CD4-positive, alpha-beta T cell treated with Interleukin-4 for 4 hours (primary cell): ENCODE data around the gene FARP1.
"Not testable (repeated sequence)": the region's sequence is repeated elsewhere in the genome, so short reads cannot be mapped to it uniquely, and the experiment has no call there.

Experiments
- DNase-seq: peaks from one replicate; pipeline ENCODE4 v3.0.0-alpha.2; 2020

The FARP1 gene

GRCh38 chr13:98406971-98407370 is 264.1 kb downstream of the FARP1 start:
- no peak for DNase-seq

- no peak for DNase-seq
Observed at GRCh38 chr13:98407575-98407974, 264.7 kb downstream of the FARP1 start.

DNA sequence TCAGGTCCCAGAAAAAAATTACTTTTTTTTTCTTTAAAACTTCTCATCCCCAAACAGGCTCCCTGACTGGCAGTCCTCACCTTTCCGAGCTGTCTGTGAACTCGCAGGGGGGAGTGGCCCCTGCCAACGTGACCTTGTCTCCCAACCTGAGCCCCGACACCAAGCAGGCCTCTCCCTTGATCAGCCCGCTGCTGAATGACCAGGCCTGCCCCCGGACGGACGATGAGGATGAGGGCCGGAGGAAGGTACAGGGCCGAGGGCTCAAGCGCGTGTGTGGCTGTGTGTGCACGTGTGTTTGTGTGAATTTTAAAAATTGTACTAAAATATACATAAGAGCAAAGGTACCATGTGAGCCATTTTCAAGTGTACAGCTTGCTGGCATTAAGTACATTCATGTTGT is 266.4 kb downstream of the FARP1 start:
- no peak for DNase-seq

DNA sequence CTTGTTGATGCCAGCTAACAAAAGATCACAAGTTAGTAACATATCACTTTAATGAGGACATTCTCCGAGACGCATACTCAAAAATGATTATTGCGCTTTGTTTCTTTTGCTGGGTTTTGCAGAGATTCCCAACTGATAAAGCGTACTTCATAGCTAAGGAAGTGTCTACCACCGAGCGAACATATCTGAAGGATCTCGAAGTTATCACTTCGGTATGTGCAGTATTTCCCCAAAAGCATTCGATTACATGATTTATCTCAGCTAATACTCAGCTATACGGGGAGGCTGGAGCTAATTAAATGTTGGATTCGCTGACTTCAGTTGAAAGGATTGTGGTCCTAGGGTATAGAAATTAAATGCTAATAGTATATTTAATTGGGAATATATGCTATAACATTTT is 267.7 kb downstream of the FARP1 start:
- DNase-seq, result no peak

GRCh38 chr13:98411013-98411412 is 268.1 kb downstream of the FARP1 start:
- no peak for DNase-seq

DNA sequence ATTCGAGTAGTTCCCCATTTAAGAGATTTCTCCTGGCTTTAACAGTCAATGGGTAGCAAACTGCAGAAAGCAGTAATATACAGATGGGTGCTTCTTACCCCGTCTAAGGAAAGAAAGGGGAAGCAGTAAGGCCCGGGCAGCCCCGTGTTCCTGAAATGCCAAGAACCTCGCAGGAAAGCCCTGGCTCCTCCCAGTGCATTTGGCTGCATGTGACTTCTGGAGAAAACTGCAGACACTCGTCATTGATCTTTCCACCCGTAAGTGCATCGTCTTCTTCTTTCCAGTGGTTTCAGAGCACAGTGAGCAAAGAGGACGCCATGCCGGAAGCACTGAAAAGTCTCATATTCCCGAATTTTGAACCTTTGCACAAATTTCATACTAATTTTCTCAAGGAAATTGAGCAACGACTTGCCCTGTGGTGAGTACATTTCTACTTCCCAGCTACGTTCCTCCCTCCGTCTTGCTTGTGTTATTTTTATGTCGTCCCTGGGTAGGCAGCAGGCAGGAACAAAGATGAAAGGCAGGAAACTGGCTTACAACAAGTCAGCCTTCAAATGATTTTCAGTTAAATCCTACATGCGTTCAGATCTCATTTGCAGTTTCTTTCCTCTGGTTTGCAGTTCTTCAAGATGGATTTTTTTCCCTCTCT is 268.8 kb downstream of the FARP1 start:
- DNase-seq, result no peak

GRCh38 chr13:98413278-98413677 is 270.4 kb downstream of the FARP1 start:
- DNase-seq, result not testable (repeated sequence)

DNA sequence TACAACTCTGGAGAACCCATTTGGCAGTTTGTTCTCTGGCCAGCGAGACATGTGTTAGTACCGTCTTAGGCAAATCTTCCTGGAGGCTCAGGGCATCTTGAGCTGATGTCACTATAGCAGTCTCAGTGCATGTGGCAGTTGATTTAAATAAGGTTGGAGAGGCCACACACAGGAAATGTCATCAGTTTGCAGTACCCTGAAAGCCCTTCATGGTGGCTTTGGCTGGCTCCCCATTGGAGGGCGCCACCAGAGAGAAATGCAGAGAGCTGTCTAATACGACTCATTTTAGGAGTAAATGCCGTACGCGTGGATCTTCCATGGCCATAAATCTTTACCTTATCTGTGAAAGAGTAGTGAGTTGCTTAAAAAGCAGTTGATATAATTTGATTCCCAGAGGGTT is 270.9 kb downstream of the FARP1 start:
- DNase-seq, result no peak

GRCh38 chr13:98415326-98416070 is 272.6 kb downstream of the FARP1 start:
- DNase-seq, result no peak

- DNase-seq, result no peak
Observed at GRCh38 chr13:98416408-98416807, 273.5 kb downstream of the FARP1 start.

DNA sequence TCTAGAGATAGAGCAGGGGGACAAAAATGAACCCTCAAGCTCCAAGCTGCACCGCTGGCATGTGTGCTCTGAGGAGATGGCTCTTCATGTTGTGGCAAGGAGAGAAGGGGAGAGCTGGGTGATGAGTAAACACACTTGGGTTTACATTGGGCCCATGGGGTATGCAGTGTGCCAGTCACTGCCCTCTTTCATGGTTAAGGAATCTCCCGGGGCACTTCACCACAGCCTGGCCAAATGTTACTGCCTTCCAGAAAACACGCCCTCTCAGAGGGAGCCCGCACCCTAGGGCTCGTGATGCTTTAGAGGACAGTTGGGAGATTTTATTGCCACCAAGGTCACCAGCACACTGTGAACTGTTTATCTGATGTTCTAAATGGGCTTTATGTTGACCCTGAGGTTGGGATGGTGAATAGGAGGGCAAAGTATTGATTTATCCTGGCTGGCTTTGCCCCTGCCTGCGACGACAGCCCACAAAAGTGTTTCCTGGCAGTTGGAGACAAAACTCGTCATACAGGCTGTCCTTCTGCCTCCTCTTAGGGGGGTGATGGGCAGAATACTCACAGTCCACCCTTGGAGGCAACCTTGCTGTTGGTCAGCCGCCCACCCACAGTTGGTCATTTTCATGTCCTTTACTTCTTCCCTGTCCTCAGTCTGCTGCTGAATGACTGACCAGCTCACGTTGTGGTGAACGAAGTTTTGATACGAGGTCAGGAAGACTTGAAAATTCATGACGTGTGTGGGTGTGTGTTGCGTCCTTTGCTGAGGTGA is 277.1 kb downstream of the FARP1 start:
- DNase-seq, result no peak

DNA sequence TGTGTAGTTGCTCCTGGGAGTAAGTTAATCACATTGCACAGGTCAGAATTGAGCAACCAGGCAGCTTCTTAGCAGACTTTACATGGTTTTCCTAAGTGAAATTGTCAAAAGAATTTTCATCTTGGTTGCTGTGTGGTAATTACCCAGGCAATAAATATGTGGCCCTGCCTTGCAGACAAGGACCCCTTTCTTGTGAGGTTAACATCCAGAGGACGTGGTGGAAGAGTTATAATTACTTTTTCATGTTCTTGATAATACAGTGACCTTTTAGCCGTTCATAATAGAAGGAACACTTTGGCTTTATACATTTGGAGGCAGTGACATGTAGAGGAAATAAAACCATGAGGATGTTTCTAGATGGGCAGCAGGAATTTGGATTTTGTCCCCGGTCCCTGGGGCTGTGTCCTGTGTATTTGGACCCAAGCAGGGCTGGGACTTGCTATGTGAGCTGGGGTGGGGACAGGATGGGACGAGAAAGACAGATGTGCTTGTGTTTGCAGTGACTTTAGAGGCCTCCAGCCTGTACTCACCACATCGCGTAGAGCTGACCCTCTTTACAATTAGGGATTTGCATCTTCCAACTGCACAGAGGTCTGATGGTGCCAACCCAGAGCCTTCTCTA is 277.8 kb downstream of the FARP1 start:
- no peak for DNase-seq

DNA sequence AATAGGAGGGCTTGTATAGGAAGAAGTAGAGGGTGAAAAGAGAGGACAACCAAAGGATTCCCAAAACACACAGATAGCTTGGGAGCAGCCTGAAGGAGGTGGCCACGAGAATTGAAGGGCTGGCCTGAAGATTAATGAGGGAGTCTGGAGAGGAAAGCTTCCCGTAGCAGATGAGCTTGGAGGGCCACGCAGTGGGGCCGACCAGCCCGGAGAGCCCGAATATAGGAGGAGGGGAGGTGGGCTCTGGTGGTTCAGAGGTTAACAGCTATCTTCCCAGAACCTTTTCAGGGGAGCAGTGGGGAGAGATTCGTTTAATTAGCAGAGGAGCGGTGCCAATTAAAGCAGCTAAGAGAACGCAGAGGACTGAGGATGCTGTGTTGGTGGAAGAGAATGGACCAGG is 279.2 kb downstream of the FARP1 start:
- DNase-seq, result no peak

GRCh38 chr13:98423417-98423816 is 280.5 kb downstream of the FARP1 start:
- no peak for DNase-seq

DNA sequence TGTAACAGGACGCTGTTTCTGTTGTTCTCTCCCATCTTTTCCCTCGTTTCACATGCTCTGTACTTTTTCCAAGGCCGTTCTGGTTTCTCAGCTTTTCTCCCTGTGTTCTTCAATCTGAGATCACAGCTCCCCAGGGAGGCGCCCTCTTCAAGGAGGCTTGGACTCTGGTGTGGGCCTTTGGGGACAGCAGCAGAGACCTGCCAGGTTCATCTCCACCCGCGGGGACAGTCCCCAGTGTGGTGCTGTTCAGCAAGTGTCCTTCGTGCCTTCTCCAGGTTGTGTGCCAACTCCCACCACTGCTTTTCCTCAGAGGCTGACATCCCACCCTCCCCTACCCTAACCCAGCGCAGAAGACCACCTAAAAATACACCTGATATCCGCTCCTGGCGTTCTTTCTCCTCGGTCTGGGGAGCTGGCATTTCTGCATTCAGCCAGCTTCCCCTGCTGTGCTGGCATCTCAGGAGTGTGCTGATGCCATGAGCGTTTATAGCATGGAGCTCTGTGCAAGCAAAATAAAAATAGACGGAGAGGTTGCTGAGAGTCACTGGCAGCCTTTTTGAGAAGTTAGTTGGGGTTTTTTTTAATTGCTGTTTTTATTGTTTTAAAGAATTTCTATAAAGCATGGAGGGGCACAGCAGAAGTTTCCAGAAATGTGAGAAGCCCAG is 284.6 kb downstream of the FARP1 start:
- DNase-seq, result no peak

- DNase-seq, result no peak
Observed at GRCh38 chr13:98428256-98428966, 285.5 kb downstream of the FARP1 start.

GRCh38 chr13:98429081-98429480 is 286.2 kb downstream of the FARP1 start:
- no peak for DNase-seq

DNA sequence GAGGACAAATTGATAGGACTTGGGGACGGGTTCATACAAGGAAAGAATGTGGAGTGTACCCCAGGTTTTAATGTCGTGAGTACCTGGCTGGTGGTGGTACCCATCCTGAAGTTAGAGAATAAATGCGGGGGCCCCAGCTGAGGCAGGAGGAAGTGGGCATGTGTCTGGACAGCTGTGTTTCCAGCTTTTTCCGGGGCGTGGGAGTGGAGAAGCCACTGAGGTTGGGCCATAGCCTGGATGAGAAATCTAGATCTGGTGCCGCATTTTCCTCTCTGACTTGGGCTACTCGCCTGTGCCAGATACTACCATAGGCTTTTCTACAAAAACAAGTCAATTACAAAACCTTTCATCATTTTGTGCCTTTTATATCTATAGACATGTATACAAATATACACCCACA is 286.6 kb downstream of the FARP1 start:
- DNase-seq, result no peak

DNA sequence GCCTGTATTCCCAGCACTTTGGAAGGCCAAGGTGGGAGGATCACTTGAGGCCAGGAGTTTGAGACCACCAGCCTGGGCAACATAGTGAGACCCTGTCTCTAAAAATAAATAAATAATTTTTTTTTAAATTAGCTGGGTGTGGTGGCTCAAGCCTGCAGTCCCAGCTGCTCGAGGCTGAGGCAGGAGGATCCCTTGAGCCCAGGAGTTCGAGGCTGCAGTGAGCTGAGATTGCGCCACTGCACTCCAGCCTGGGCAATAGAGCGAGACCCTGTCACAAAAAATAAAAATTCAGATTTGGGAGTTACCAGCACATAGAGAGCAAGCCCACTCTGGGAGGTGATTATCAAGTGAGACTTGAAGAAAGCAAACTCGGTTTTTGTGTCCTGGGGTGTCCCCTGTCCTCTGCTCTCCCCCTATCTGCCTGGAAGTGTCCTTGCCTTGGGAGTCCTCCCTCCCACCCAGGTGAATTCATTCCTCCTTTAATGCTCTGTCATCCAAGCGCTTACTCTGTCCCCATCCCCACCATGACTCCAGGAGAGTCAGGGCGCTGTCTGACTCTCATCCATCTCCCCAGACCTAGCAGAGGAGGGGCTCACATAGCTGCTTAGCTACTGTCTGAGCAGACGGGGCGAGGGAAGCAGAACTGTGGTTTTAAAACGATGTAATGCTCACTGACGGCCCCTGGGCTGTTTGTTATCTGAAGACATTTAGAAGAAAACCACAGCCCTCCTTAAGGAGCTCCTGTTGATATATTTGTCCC is 287.3 kb downstream of the FARP1 start:
- DNase-seq, result no peak

DNA sequence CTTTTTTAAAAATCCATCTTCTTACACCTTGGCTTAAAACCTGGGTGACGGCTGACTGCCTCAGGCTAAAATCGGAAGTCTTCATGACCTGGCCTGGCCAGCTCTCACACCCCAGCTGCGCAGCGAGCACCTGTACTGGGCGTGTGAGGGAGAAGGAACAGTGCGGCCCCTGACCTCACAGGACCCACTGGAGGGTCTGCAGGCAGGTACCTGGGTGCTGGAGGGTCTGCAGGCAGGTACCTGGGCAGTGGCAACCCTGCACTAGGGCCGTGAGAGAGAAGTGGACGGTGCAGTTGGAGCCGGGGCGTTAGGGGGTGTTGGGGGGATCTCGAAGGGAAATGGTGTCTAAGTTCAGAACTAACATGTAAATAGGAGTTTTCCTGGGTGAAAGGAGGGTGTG is 289.7 kb downstream of the FARP1 start:
- DNase-seq, result no peak

- no peak for DNase-seq
Observed at GRCh38 chr13:98433654-98434053, 290.8 kb downstream of the FARP1 start.

GRCh38 chr13:98434060-98434459 is 291.2 kb downstream of the FARP1 start:
- DNase-seq, result no peak
